Karpas-422 (cell line): ENCODE results near the gene DMRTC2. TPM values are rescaled to one million over a fixed set of nuclear protein-coding genes. Genes with fewer than 3 reads are reported as not detected.

Experiments used
- DNase-seq: peaks from one replicate; pipeline ENCODE4 v3.0.0-alpha.2; 2015
- H2AFZ ChIP-seq: fragments of 200-600 bp; sonication (generic); 2 replicates; pipeline ENCODE4 v1.6.1; 2014; ENCODE audit warnings: antibody characterized with exemption, low read length, mixed read lengths
- H3K27ac ChIP-seq: fragments of 200-600 bp; sonication (generic); 2 replicates; pipeline ENCODE4 v1.5.1; 2014; ENCODE audit warnings: mild to moderate bottlenecking, low read length, moderate library complexity
- H3K27me3 ChIP-seq: fragments of 200-600 bp; sonication (generic); 2 replicates; pipeline ENCODE4 v1.6.1; 2014; ENCODE audit warnings: low read length, mixed read lengths
- H3K36me3 ChIP-seq: fragments of 200-600 bp; sonication (generic); 2 replicates; pipeline ENCODE4 v1.6.1; 2014; ENCODE audit warnings: low read length, mixed read lengths; ENCODE audit not compliant: insufficient read depth
- H3K4me1 ChIP-seq: fragments of 200-600 bp; sonication (generic); 2 replicates; pipeline ENCODE4 v1.6.1; 2014; ENCODE audit warnings: mild to moderate bottlenecking, low read length, mixed read lengths
- H3K4me2 ChIP-seq: fragments of 200-600 bp; sonication (generic); 2 replicates; pipeline ENCODE4 v1.6.1; 2014; ENCODE audit warnings: low read length, low read depth, mild to moderate bottlenecking; ENCODE audit not compliant: poor library complexity, severe bottlenecking
- H3K4me3 ChIP-seq: fragments of 200-600 bp; sonication (generic); 2 replicates; pipeline ENCODE4 v1.5.1; 2014; ENCODE audit warnings: mild to moderate bottlenecking, antibody characterized with exemption, low read length, mixed read lengths
- H3K79me2 ChIP-seq: fragments of 200-600 bp; sonication (generic); 2 replicates; pipeline ENCODE4 v1.6.1; 2014; ENCODE audit warnings: mild to moderate bottlenecking, low read length, mixed read lengths
- H3K9ac ChIP-seq: fragments of 200-600 bp; sonication (generic); 2 replicates; pipeline ENCODE4 v1.6.0; 2014; ENCODE audit warnings: low read length
- H3K9me2 ChIP-seq: fragments of 200-600 bp; sonication (generic), shearing (Covaris generic); replicated peaks from 2 replicates; pipeline ENCODE4 v1.6.0; 2014; ENCODE audit warnings: mild to moderate bottlenecking, low read length, moderate library complexity; ENCODE audit not compliant: insufficient read depth
- H3K9me3 ChIP-seq: fragments of 300-700, 200-600 bp; sonication (generic); 2 replicates; pipeline ENCODE4 v1.6.1; 2014; ENCODE audit warnings: low read length, mixed read lengths
- H4K20me1 ChIP-seq: fragments of 200-600 bp; sonication (generic); 2 replicates; pipeline ENCODE4 v1.6.1; 2014; ENCODE audit warnings: mild to moderate bottlenecking, antibody characterized with exemption, low read length, low read depth; ENCODE audit not compliant: insufficient read depth
- total RNA-seq: library from RNA; depleted of rRNA; stranded (reverse); fragments of >200 nt; shearing (Covaris generic); gene quantifications from 2 replicates; pipeline ENCODE4 v1.2.3, GENCODE V29; 2014; ENCODE audit warnings: low replicate concordance

DMRTC2 gene
- total RNA-seq, 1 experiment from 2014 or later = not detected

DNA sequence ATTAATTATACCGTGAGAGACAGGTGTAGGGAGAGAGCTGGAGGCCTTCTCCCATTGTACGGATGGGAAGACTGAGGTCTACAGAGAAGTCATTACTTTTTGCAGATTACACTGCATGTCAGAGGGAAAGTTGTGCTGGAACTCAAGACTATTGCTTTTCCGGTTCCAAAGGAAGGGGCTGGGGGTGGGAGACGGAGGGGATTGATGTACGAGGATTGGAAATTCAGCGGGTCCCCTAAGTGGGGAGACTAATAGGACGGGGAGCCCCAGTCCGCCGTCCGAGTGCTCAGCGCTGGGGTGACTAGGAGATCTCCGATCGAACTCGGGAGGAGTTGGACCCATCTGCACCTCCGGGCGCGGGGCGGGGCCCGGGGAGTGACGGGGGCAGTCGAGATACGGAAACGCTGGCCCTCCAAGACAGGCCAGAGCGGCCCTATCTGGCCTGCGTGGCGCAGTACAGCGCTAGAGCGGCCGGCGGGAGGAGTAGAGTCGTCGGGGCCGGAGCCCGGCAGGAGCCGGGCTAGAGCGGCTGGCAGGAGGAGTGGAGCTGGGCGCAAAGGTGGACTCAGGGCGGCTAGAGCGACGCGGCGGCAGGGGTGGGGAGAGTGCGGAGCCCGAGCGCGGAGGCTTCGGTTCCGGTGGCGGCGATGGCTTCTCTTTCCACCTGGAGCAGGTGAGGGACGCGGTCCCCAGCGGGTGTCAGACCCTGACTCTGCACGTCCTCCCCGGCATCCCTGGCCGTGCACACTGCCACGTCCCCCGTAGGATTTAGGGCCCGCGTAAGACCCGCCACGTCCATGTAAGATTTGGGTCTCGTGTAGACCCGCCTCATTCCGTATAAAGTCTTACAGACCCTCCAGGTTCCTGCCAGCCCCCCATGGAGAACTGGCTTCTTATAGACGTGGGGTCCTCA lies 39.2 kb downstream of the DMRTC2 start:
- peak overlapping the region; percentile 92 for H3K9ac ChIP-seq
- H4K20me1 ChIP-seq = 0 out of 2 replicates have a peak, but pooled peaks cover 6% of the 10 kb centered on the region
- peaks cover 54% of the 10 kb centered on the region for H3K79me2 ChIP-seq
- peak overlapping the region; percentile 94 for H3K4me2 ChIP-seq
- H2AFZ ChIP-seq = no peak overlapping the region
- peak overlapping the region; percentile 98 for H3K27ac ChIP-seq
- no peaks in the 10 kb centered on the region for H3K9me2 ChIP-seq
- H3K27me3 ChIP-seq = no peaks in the 10 kb centered on the region
- peaks cover 66% of the 10 kb centered on the region for H3K4me1 ChIP-seq
- H3K36me3 ChIP-seq = peaks cover 8% of the 10 kb centered on the region; the same call in 1 of the 2 replicates
- H3K9me3 ChIP-seq = no peaks in the 10 kb centered on the region
- DNase-seq = peak; percentile 99
- H3K4me3 ChIP-seq = peak overlapping the region; percentile 95

GRCh38 chr19:41886761-41887710 lies 42.2 kb downstream of the DMRTC2 start:
- peak overlapping the region; percentile 8 for H3K4me2 ChIP-seq

DNA sequence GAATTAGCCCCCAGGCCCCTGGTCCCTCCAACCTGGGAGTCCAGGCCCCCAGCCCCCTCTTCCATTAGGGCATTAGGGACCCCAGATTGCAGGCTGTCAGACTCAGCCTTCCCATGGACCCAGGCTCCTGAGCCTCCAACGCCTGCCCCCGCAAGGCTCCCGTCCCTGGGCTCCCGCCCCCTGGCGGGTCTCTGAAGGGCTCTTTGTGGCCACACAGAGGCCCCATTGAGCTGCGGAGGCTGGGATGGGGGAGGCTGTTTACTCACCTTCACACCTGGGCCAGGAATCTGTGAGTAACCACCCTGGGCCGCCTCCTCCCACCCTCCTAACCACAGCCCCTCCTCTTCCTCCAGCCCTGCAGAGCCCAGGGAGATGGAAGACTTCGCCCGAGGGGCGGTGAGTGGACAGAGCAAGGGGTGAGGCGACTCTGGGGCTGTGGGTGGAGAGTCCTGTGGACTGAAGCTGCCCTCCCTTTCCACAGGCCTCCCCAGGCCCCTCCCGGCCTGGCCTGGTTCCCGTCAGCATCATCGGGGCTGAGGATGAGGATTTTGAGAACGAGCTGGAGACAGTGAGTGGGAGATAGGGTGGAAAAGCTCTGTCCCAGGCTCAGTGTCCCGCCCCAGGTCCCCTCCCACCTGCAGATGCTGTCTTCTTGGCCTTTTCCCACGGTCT lies 43.0 kb downstream of the DMRTC2 start:
- Histone ChIP-seq H3K9me2 (no peaks in the 10 kb centered on the region), H4K20me1 (0 out of 2 replicates have a peak, but pooled peaks cover 6% of the 10 kb centered on the region), H3K4me2 (no peak overlapping the region), H3K36me3 (peaks cover 5% of the 10 kb centered on the region; the same call in 1 of the 2 replicates), H3K4me1 (peaks cover 35% of the 10 kb centered on the region), H3K27ac (peak overlapping the region; percentile 74), H2AFZ (no peak overlapping the region), H3K27me3 (no peaks in the 10 kb centered on the region), H3K9ac (peak overlapping the region; percentile 37), H3K4me3 (no peak overlapping the region), H3K9me3 (no peaks in the 10 kb centered on the region), H3K79me2 (peaks cover 47% of the 10 kb centered on the region)
- DNase-seq = no peak

More at GRCh38 chr19:41886761-41887710, 42.2 kb downstream of the DMRTC2 start:
- Histone ChIP-seq H3K9ac (peak overlapping the region; percentile 37), H3K9me2 (no peaks in the 10 kb centered on the region), H3K27ac (peak overlapping the region; percentile 74), H3K4me1 (peaks cover 42% of the 10 kb centered on the region), H3K4me3 (no peak overlapping the region), H3K9me3 (no peaks in the 10 kb centered on the region), H3K36me3 (peaks cover 5% of the 10 kb centered on the region; the same call in 1 of the 2 replicates), H2AFZ (no peak overlapping the region), H3K27me3 (no peaks in the 10 kb centered on the region), H4K20me1 (0 out of 2 replicates have a peak, but pooled peaks cover 6% of the 10 kb centered on the region), H3K79me2 (peaks cover 47% of the 10 kb centered on the region)
- DNase-seq = no peak

GRCh38 chr19:41888926-41889325 lies 44.1 kb downstream of the DMRTC2 start:
- H3K4me2 ChIP-seq = no peak overlapping the region
- H3K27me3 ChIP-seq = no peaks in the 10 kb centered on the region
- H3K4me1 ChIP-seq = peaks cover 30% of the 10 kb centered on the region
- no peak overlapping the region for H2AFZ ChIP-seq
- H3K36me3 ChIP-seq = peaks cover 5% of the 10 kb centered on the region; the same call in 1 of the 2 replicates
- no peaks in the 10 kb centered on the region for H3K9me3 ChIP-seq
- H3K79me2 ChIP-seq = peaks cover 41% of the 10 kb centered on the region
- H3K4me3 ChIP-seq = no peak overlapping the region
- no peak for DNase-seq
- H3K27ac ChIP-seq = no peak overlapping the region
- no peaks in the 10 kb centered on the region for H3K9me2 ChIP-seq
- 0 out of 2 replicates have a peak, but pooled peaks cover 6% of the 10 kb centered on the region for H4K20me1 ChIP-seq
- H3K9ac ChIP-seq = no peak overlapping the region

GRCh38 chr19:41889896-41890295 lies 45.1 kb downstream of the DMRTC2 start:
- no peak overlapping the region for H3K9ac ChIP-seq
- H4K20me1 ChIP-seq = 0 out of 2 replicates have a peak, but pooled peaks cover 2% of the 10 kb centered on the region
- no peaks in the 10 kb centered on the region for H3K9me3 ChIP-seq
- no peaks in the 10 kb centered on the region for H3K9me2 ChIP-seq
- H3K4me2 ChIP-seq = no peak overlapping the region
- H2AFZ ChIP-seq = no peak overlapping the region
- H3K27ac ChIP-seq = no peak overlapping the region
- peaks cover 27% of the 10 kb centered on the region for H3K4me1 ChIP-seq
- H3K79me2 ChIP-seq = peaks cover 35% of the 10 kb centered on the region
- no peak overlapping the region for H3K4me3 ChIP-seq
- no peaks in the 10 kb centered on the region for H3K27me3 ChIP-seq
- peaks cover 7% of the 10 kb centered on the region; the same call in 1 of the 2 replicates for H3K36me3 ChIP-seq
- DNase-seq = no peak

- DNase-seq = no peak
- peaks cover 25% of the 10 kb centered on the region for H3K79me2 ChIP-seq
- H2AFZ ChIP-seq = no peak overlapping the region
- no peaks in the 10 kb centered on the region for H3K9me2 ChIP-seq
- no peak overlapping the region for H3K4me2 ChIP-seq
- no peak overlapping the region for H3K27ac ChIP-seq
- no peak overlapping the region for H3K9ac ChIP-seq
- peaks cover 23% of the 10 kb centered on the region for H3K4me1 ChIP-seq
- H3K36me3 ChIP-seq = peaks cover 16% of the 10 kb centered on the region; the same call in 1 of the 2 replicates
- no peaks in the 10 kb centered on the region for H3K27me3 ChIP-seq
- H3K9me3 ChIP-seq = no peaks in the 10 kb centered on the region
- H4K20me1 ChIP-seq = no peaks in the 10 kb centered on the region
- no peak overlapping the region for H3K4me3 ChIP-seq
Observed at GRCh38 chr19:41890936-41891335, 46.1 kb downstream of the DMRTC2 start.

DNA sequence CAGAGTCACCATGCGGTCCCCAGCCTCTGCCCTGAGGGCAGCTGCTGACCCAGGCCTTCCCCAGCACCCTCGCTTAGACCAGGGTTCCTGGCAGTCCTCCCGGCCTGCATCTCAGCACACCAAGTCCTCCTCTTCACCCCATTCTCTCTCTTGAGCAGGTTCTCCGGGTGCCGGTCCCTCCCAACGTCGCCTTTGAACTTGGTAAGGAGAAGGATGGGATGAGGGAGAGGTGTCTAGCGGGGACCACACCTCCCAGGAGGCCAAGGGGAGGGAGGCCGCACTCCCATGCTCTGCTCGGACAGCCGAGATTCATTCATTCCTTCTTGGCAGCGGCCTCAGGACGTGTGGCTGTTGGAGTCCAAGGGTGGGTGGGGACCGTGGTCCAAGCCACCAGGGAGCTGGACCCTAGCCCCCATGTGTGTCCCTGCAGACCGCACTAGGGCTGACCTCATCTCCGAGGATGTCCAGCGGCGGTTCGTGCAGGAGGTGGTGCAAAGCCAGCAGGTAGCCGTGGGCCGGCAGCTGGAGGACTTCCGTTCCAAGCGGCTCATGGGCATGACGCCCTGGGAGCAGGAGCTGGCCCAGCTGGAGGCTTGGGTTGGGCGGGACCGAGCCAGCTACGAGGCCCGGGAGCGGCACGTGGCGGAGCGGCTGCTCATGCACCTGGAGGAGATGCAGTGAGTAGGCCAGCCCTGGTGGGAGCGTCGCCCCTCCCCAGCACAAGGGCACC lies 47.5 kb downstream of the DMRTC2 start:
- no peak for DNase-seq
- H3K9me3 ChIP-seq = no peaks in the 10 kb centered on the region
- no peak overlapping the region for H3K4me2 ChIP-seq
- H3K36me3 ChIP-seq = peaks cover 16% of the 10 kb centered on the region; the same call in 1 of the 2 replicates
- no peaks in the 10 kb centered on the region for H3K27me3 ChIP-seq
- peaks cover 12% of the 10 kb centered on the region for H3K4me1 ChIP-seq
- H3K9ac ChIP-seq = no peak overlapping the region
- no peak overlapping the region for H2AFZ ChIP-seq
- no peak overlapping the region for H3K4me3 ChIP-seq
- H3K79me2 ChIP-seq = peaks cover 11% of the 10 kb centered on the region
- no peak overlapping the region for H3K27ac ChIP-seq
- H4K20me1 ChIP-seq = no peaks in the 10 kb centered on the region
- H3K9me2 ChIP-seq = no peaks in the 10 kb centered on the region
